ENCODE results near the gene APBB2.
"Not testable (repeated sequence)": the region's sequence is repeated elsewhere in the genome, so short reads cannot be mapped to it uniquely, and the experiment has no call there.

Gene APBB2

DNA sequence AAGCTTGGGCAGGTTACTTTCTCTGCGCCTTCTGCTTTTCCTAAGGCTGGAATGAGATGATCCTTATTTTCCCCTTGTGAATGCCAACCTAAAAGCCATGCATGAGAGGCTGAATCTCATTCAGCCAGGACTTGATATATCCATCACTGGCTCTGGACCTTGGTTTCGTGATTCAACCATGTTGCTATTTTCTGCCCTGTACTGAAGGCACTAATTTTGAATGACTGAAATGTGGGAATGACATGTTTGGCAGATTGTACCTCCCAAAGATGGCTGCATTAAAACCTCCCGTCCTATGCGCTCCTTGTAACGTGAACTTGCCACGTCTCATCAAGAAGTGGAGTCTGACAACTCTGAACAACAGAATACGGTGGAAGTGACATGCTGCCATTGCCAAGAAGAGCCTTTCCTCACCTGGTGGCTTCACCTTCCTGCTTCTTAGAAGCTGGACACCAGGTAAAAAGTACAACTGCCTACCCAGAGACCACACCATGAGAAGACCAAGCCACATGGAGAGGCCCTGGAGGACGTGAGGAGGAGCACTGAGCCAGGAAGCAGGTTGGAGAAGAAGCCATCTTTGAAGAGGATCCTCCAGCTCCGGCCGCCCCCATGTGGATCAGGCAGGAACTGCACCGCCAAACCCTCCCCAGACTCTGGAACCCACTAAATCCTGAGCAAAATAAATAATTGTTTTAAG, 290.1 kb downstream of the APBB2 start:
- Histone ChIP-seq H3K4me3 (ENCODE audit: low read depth, low read length, poor library complexity, severe bottlenecking) (no peak overlapping the region), H3F3A (ENCODE audit: insufficient read depth, low read length) (no peaks in the 10 kb centered on the region), H3K9ac (ENCODE audit: low read length) (no peak overlapping the region), H4K20me1 (ENCODE audit: insufficient read depth, low read length) (no peaks in the 10 kb centered on the region), H3K4me1 (ENCODE audit: insufficient read depth, low read length, severe bottlenecking) (no peaks in the 10 kb centered on the region), H3K9me3 (ENCODE audit: low read length) (no peaks in the 10 kb centered on the region), H3K4me2 (ENCODE audit: low read length) (peak overlapping the region; percentile 38; the same call in 1 of the 2 replicates), H3K27me3 (ENCODE audit: insufficient read depth, low read length) (no peaks in the 10 kb centered on the region), H3K36me3 (ENCODE audit: insufficient read depth, low read length) (no peaks in the 10 kb centered on the region), H3K79me2 (ENCODE audit: insufficient read depth, low read length) (no peaks in the 10 kb centered on the region), H2AFZ (ENCODE audit: low read length) (peak overlapping the region; percentile 100), H3K9me2 (ENCODE audit: low read depth, low read length) (no peaks in the 10 kb centered on the region), H3K27ac (ENCODE audit: low read depth, low read length, poor library complexity, severe bottlenecking) (no peak overlapping the region)
- no peak for TF ChIP-seq EZH2 (IDR thresholded peaks at IDR 0.05; ENCODE audit: borderline replicate concordance, low read length)
- TF ChIP-seq, protein P1, sequence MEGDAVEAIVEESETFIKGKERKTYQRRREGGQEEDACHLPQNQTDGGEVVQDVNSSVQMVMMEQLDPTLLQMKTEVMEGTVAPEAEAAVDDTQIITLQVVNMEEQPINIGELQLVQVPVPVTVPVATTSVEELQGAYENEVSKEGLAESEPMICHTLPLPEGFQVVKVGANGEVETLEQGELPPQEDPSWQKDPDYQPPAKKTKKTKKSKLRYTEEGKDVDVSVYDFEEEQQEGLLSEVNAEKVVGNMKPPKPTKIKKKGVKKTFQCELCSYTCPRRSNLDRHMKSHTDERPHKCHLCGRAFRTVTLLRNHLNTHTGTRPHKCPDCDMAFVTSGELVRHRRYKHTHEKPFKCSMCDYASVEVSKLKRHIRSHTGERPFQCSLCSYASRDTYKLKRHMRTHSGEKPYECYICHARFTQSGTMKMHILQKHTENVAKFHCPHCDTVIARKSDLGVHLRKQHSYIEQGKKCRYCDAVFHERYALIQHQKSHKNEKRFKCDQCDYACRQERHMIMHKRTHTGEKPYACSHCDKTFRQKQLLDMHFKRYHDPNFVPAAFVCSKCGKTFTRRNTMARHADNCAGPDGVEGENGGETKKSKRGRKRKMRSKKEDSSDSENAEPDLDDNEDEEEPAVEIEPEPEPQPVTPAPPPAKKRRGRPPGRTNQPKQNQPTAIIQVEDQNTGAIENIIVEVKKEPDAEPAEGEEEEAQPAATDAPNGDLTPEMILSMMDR (IDR thresholded peaks at IDR 0.05; ENCODE audit: low read length) = peak; percentile 87

DNA sequence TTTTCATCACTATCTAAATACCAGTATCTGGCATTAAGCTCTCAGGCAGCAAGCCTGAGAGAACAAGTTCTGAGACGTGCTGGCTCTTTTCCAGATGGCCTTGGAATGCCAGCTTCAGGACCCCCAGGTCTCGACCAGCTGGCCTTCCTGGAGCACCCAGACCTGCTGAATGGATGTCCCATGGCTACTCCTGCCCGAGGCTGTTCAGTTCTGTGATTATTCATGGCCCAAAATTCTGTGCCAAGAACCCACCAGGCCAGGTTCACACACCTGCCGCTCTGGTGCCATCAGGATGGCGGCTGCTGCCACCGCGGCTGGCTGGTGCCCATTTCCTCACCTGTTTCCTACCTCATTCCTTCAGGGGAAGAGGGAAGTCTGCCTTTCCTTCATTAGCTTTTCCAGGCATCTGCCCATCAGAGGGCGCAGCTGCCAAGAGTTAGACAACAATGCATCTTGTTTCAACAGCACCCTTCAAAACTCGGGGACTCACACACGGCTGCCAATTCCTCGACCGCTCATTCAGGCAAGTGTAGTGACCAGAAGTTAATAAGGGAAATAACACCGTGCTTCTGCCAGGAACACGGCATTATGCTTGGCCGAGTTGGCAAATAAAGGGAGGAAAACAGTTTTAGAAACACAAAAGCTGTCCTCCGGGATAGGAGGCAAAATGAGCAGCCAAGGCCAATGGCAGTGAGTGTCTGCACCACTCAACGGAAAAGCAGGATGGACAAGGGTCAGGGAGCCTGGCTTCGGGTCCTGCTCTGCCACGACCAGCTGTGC, 290.8 kb downstream of the APBB2 start:
- no peak overlapping the region for H3K27ac ChIP-seq (ENCODE audit: low read depth, low read length, poor library complexity, severe bottlenecking)
- no peaks in the 10 kb centered on the region for H3K9me2 ChIP-seq (ENCODE audit: low read depth, low read length)
- no peak overlapping the region for H2AFZ ChIP-seq (ENCODE audit: low read length)
- TF ChIP-seq, protein P1 (IDR thresholded peaks at IDR 0.05; ENCODE audit: low read length) = no peak
- no peak for TF ChIP-seq EZH2 (IDR thresholded peaks at IDR 0.05; ENCODE audit: borderline replicate concordance, low read length)
- H3K4me3 ChIP-seq (ENCODE audit: low read depth, low read length, poor library complexity, severe bottlenecking) = no peak overlapping the region
- no peaks in the 10 kb centered on the region for H3K4me1 ChIP-seq (ENCODE audit: insufficient read depth, low read length, severe bottlenecking)
- no peaks in the 10 kb centered on the region for H3F3A ChIP-seq (ENCODE audit: insufficient read depth, low read length)
- no peaks in the 10 kb centered on the region for H3K36me3 ChIP-seq (ENCODE audit: insufficient read depth, low read length)
- H3K9ac ChIP-seq (ENCODE audit: low read length) = no peak overlapping the region
- no peaks in the 10 kb centered on the region for H3K9me3 ChIP-seq (ENCODE audit: low read length)
- H3K79me2 ChIP-seq (ENCODE audit: insufficient read depth, low read length) = no peaks in the 10 kb centered on the region
- H3K4me2 ChIP-seq (ENCODE audit: low read length) = no peak overlapping the region
- no peaks in the 10 kb centered on the region for H4K20me1 ChIP-seq (ENCODE audit: insufficient read depth, low read length)
- H3K27me3 ChIP-seq (ENCODE audit: insufficient read depth, low read length) = no peaks in the 10 kb centered on the region

DNA sequence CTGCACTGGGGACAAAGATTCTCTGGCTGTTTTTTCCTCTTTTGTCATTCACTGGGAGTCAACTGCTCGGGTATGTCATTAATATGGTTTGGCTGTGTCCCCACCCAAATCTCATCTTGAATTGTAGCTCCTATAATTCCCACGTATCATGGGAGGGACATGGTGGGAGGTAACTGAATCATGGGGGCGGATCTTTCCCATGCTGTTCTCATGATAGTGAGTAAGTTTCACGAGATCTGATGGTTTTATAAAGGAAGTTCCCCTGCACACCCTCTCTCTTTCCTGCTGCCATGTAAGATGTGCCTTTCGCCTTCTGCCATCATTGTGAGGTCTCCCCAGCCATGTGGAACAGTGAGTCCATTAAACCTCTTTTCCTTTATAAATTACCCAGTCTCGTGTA, 294.4 kb downstream of the APBB2 start:
- H4K20me1 ChIP-seq (ENCODE audit: insufficient read depth, low read length); H3K4me3 ChIP-seq (ENCODE audit: low read depth, low read length, poor library complexity, severe bottlenecking); H3F3A ChIP-seq (ENCODE audit: insufficient read depth, low read length); H3K4me2 ChIP-seq (ENCODE audit: low read length); H3K4me1 ChIP-seq (ENCODE audit: insufficient read depth, low read length, severe bottlenecking); H3K9me3 ChIP-seq (ENCODE audit: low read length); H3K79me2 ChIP-seq (ENCODE audit: insufficient read depth, low read length); H2AFZ ChIP-seq (ENCODE audit: low read length); H3K9ac ChIP-seq (ENCODE audit: low read length); H3K9me2 ChIP-seq (ENCODE audit: low read depth, low read length); H3K36me3 ChIP-seq (ENCODE audit: insufficient read depth, low read length); H3K27me3 ChIP-seq (ENCODE audit: insufficient read depth, low read length); H3K27ac ChIP-seq (ENCODE audit: low read depth, low read length, poor library complexity, severe bottlenecking): not testable (repeated sequence)

Data from OCI-LY1 (cell line).